Endothelial cell (in vitro differentiated cells): ENCODE measurements around the gene ODAPH. TPM values are rescaled to one million over a fixed set of nuclear protein-coding genes. Genes with fewer than 3 reads are reported as not detected.

ENCODE experiments used
- DNase-seq: peaks from one replicate; pipeline ENCODE4 v3.0.0; 2021; ENCODE audit warnings: low spot score
- H3K27ac Mint-ChIP-seq: one replicate; pipeline ENCODE4 v1.8.0; 2021; ENCODE audit warnings: mixed read lengths, inconsistent platforms; ENCODE audit not compliant: unreplicated experiment
- H3K27me3 Mint-ChIP-seq: one replicate; pipeline ENCODE4 v1.8.0; 2021; ENCODE audit warnings: mild to moderate bottlenecking, moderate library complexity, mixed read lengths, inconsistent platforms; ENCODE audit not compliant: unreplicated experiment
- H3K36me3 Mint-ChIP-seq: one replicate; pipeline ENCODE4 v1.8.0; 2021; ENCODE audit warnings: mild to moderate bottlenecking, low read depth, mixed read lengths, inconsistent platforms; ENCODE audit not compliant: unreplicated experiment
- H3K4me1 Mint-ChIP-seq: one replicate; pipeline ENCODE4 v1.8.0; 2021; ENCODE audit warnings: mild to moderate bottlenecking, mixed read lengths, inconsistent platforms; ENCODE audit not compliant: unreplicated experiment
- H3K4me3 Mint-ChIP-seq: one replicate; pipeline ENCODE4 v1.8.0; 2021; ENCODE audit warnings: mild to moderate bottlenecking, mixed read lengths, inconsistent platforms; ENCODE audit not compliant: unreplicated experiment
- H3K9me3 Mint-ChIP-seq: one replicate; pipeline ENCODE4 v1.8.0; 2021; ENCODE audit warnings: mixed read lengths, inconsistent platforms; ENCODE audit not compliant: unreplicated experiment
- CTCF ChIP-seq: fragments of 200-600 bp; sonication (generic); IDR thresholded peaks from one replicate; pipeline ENCODE4 v1.5.0; 2021; ENCODE audit warnings: antibody characterized with exemption; ENCODE audit not compliant: unreplicated experiment
- total RNA-seq: library from RNA; stranded (reverse); fragmentation: NEBNext Ultra II Directional; extraction: Animal tissue kit (Norgen Biotek cat#: 25700); gene quantifications from one replicate; pipeline ENCODE4 v1.2.1, GENCODE V29; 2021; ENCODE audit not compliant: unreplicated experiment

ODAPH gene
- total RNA-seq, 1 donor from 2014 or later = not detected

DNA sequence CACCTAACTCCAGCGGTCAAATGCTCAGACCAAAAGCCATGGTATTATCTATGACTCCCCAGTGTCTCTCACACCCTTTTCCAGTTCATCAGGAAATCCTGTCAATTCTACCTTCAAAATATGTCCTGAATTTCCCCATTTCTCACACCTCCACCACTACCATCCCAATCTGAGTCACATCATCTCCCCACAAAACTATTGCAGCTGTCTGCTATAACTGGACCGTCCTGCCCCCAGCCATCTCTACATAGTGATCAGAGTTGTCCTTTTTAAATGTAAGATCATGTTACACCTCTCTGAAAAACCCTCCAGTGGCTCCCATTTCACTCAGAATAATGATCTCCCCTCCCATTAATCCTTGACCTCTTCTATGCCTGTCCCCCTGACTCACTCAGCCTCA lies 6.8 kb upstream of the ODAPH start:
- TF ChIP-seq CTCF = no peak
- H3K4me3 Mint-ChIP-seq = no peak overlapping the region
- H3K9me3 Mint-ChIP-seq = no peaks in the 10 kb centered on the region
- peaks cover 3% of the 10 kb centered on the region for H3K4me1 Mint-ChIP-seq
- no peaks in the 10 kb centered on the region for H3K36me3 Mint-ChIP-seq
- H3K27ac Mint-ChIP-seq = no peak overlapping the region
- DNase-seq = no peak
- no peaks in the 10 kb centered on the region for H3K27me3 Mint-ChIP-seq

- H3K27ac Mint-ChIP-seq = no peak overlapping the region
- no peak for TF ChIP-seq CTCF
- no peaks in the 10 kb centered on the region for H3K27me3 Mint-ChIP-seq
- H3K4me1 Mint-ChIP-seq = peaks cover 3% of the 10 kb centered on the region
- H3K9me3 Mint-ChIP-seq = no peaks in the 10 kb centered on the region
- no peak for DNase-seq
- H3K36me3 Mint-ChIP-seq = no peaks in the 10 kb centered on the region
- no peak overlapping the region for H3K4me3 Mint-ChIP-seq
Measured at GRCh38 chr4:75552452-75552851, 3.4 kb upstream of the ODAPH start.

- no peaks in the 10 kb centered on the region for H3K9me3 Mint-ChIP-seq
- H3K4me1 Mint-ChIP-seq = no peaks in the 10 kb centered on the region
- no peaks in the 10 kb centered on the region for H3K36me3 Mint-ChIP-seq
- DNase-seq = no peak
- peaks cover 2% of the 10 kb centered on the region for H3K27me3 Mint-ChIP-seq
- TF ChIP-seq CTCF = no peak
- H3K4me3 Mint-ChIP-seq = no peak overlapping the region
- H3K27ac Mint-ChIP-seq = no peak overlapping the region
Measured at GRCh38 chr4:75557696-75558095, 1.8 kb downstream of the ODAPH start.

DNA sequence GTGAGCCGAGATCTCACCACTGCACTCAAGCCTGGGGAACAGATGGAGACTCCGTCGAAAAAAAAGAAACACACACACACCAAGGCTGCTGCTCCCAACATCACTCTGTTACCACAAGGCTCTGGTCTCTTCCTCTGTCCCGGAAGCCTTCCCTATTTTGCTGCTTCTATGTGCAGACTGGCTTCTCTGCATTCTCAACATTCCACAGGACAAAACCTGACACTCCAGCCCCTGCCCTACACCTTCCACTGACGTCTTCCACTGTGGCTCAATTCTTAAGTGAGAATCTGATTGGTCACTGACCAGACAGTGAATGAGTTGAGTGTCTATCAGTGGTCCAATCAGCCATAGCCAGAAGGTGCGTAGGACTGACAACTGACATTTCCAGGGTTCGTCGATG lies 5.9 kb downstream of the ODAPH start:
- Mint-ChIP-seq H3K36me3 (no peaks in the 10 kb centered on the region), H3K9me3 (no peaks in the 10 kb centered on the region), H3K27me3 (peaks cover 2% of the 10 kb centered on the region), H3K4me3 (no peak overlapping the region), H3K27ac (no peak overlapping the region), H3K4me1 (no peaks in the 10 kb centered on the region)
- no peak for TF ChIP-seq CTCF
- no peak for DNase-seq

DNA sequence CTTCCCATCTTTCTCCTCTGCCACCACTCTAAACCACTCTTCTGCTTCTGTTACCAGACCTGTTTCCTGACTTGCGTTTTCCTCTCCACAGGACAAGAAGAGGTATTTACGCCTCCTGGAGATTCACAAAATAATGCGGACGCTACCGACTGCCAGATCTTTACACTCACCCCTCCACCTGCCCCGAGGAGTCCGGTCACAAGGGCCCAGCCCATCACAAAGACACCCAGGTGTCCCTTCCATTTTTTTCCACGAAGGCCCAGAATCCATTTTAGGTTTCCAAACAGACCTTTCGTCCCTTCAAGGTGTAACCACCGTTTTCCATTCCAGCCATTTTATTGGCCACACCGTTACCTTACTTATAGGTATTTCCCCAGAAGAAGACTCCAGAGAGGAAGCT lies 8.2 kb downstream of the ODAPH start:
- Mint-ChIP-seq H3K4me3 (no peak overlapping the region), H3K36me3 (peaks cover 6% of the 10 kb centered on the region), H3K27ac (no peak overlapping the region), H3K9me3 (no peaks in the 10 kb centered on the region), H3K27me3 (peaks cover 2% of the 10 kb centered on the region), H3K4me1 (no peaks in the 10 kb centered on the region)
- DNase-seq = no peak
- TF ChIP-seq CTCF = no peak
